ENCODE measurements around the gene INCA1.

The INCA1 gene

GRCh38 chr17:4949321-4950074 lies 47.8 kb downstream of the INCA1 start:
- peak overlapping the region; percentile 91 for H3K27ac ChIP-seq
- TF ChIP-seq, protein P1, sequence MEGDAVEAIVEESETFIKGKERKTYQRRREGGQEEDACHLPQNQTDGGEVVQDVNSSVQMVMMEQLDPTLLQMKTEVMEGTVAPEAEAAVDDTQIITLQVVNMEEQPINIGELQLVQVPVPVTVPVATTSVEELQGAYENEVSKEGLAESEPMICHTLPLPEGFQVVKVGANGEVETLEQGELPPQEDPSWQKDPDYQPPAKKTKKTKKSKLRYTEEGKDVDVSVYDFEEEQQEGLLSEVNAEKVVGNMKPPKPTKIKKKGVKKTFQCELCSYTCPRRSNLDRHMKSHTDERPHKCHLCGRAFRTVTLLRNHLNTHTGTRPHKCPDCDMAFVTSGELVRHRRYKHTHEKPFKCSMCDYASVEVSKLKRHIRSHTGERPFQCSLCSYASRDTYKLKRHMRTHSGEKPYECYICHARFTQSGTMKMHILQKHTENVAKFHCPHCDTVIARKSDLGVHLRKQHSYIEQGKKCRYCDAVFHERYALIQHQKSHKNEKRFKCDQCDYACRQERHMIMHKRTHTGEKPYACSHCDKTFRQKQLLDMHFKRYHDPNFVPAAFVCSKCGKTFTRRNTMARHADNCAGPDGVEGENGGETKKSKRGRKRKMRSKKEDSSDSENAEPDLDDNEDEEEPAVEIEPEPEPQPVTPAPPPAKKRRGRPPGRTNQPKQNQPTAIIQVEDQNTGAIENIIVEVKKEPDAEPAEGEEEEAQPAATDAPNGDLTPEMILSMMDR (conservative IDR thresholded peaks at IDR 0.05) = no peak

GRCh38 chr17:4948931-4949320 lies 48.4 kb downstream of the INCA1 start:
- TF ChIP-seq, protein P1 (conservative IDR thresholded peaks at IDR 0.05) = no peak
- peak overlapping the region; percentile 91 for H3K27ac ChIP-seq

DNA sequence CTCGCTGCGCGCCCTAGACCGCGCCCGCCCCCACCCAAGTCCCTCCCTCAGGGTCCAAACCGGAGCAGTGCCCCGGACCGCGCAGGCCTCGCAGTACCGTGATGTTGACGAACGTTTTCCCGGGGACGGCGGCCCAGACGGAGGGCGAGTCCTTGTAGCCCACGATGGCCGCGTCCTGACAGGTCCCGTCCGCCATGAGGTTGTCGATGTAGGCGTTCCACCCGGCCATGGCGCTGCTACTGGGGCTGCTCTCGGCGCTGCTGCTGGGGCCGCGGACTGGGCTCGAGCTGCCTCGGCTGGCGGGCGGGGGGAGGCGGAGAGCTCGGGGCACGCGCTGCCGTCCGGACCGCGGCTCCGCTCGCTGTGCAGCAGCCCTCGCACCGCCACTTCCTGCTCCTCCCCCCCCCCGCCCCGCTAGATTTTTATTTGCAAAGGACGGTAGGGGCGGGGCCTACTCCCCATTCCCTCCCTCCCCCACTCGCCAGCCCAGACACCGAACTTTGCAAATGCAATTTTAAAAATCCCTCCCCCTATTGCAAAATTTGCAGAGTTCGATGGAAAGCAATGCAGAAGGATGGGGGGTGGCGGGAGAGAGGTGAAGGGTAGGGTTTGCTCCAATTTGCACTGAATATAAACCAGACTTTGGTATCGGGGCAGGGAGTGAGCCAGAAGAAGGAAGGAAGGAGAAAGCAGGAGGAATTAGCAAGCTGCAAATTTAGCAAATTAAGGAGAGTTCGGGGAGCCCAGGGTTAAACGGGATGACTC lies 49.0 kb downstream of the INCA1 start, which contains the start of gene PFN1:
Gene PFN1 (minus strand): TSS at position 365 of the 765 bp plus-strand sequence. CDS start 136 bp downstream, at position 229.
- peak within 1 kb of the TSS; percentile 91 for H3K27ac ChIP-seq
- TF ChIP-seq, protein P1 (conservative IDR thresholded peaks at IDR 0.05) = no peak

GRCh38 chr17:4947411-4948165 lies 49.7 kb downstream of the INCA1 start:
- TF ChIP-seq, protein P1 (conservative IDR thresholded peaks at IDR 0.05) = no peak
- H3K27ac ChIP-seq = peak overlapping the region; percentile 91

DNA sequence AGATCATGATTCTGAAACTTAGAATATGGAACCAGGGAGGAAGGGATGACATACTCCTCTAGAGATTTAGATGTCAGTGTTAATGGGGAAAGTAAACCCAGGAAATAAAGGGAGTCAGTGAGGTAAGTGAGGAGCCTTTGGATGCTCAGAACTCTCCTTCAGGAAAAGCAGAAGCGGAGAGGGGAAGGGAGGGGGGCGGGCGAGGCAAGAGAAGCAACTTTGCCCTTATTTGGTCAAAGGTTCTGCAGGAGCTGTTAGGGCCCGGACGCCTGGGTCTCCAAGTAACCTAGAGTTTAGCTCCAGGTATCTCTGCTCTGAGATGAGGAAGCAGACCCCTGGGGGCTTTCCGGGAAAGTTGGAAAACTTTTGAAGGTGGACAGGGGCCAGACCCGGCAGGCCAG lies 50.3 kb downstream of the INCA1 start:
- peak overlapping the region; percentile 91 for H3K27ac ChIP-seq
- TF ChIP-seq, protein P1 (conservative IDR thresholded peaks at IDR 0.05) = no peak

- TF ChIP-seq, protein P1 (conservative IDR thresholded peaks at IDR 0.05) = no peak
- peak overlapping the region; percentile 91 for H3K27ac ChIP-seq
These were observed 50.9 kb downstream of the INCA1 start for GRCh38 chr17:4946312-4946976.

Measured in VCaP (cell line).